Caco-2 (cell line): Measurements from ENCODE around the gene RANBP17. TPM values are rescaled to one million over a fixed set of nuclear protein-coding genes. Genes with fewer than 3 reads are reported as not detected.

Experiments used
- BruUV-seq: library from RNA; stranded (reverse); fragments of 400-500 nt; replicated peaks from 2 replicates; lab custom pipeline; 2021; lab: Mats Ljungman, UMichigan
- CTCF ChIA-PET: fragments of 300-600 bp; sonication (Branson Sonifier 250); formaldehyde crosslinking; loops from one replicate; lab custom pipeline; 2022; ENCODE audit warnings: antibody characterized with exemption; lab: Charles Lee
- POLR2A ChIA-PET: fragments of 300-600 bp; sonication (Branson Sonifier 250); formaldehyde crosslinking; loops from one replicate; lab custom pipeline; 2022; ENCODE audit warnings: antibody characterized with exemption; lab: Charles Lee
- DNase-seq, 2 experiments: peaks; one replicate each; pipeline versions ENCODE4 v3.0.0 to v3.0.0-alpha.2; 2020 to 2022
- H3K27me3 ChIP-seq: replicated peaks from 2 replicates; pipeline ENCODE4 v1.6.0; 2011; ENCODE audit warnings: low read length; ENCODE audit not compliant: control insufficient read depth, insufficient read depth
- H3K36me3 ChIP-seq: 2 replicates; pipeline ENCODE4 v1.5.1; 2011; ENCODE audit warnings: low read length; ENCODE audit not compliant: control insufficient read depth, insufficient read depth
- H3K4me1 ChIP-seq: fragments of 250-450 bp; sonication (Bioruptor Pico); 2 replicates; pipeline ENCODE4 v1.5.1; 2020; ENCODE audit warnings: mild to moderate bottlenecking
- H3K4me3 ChIP-seq: 2 replicates; pipeline ENCODE4 v1.5.1; 2011; ENCODE audit warnings: low read depth, mild to moderate bottlenecking, control low read depth, low read length
- H3K9me3 ChIP-seq: fragments of 250-450 bp; sonication (Bioruptor Pico); 2 replicates; pipeline ENCODE4 v1.5.1; 2020; ENCODE audit warnings: mild to moderate bottlenecking, moderate library complexity
- H3K27ac Mint-ChIP-seq: one replicate; pipeline ENCODE4 v1.8.0; 2022; ENCODE audit warnings: mixed read lengths; ENCODE audit not compliant: unreplicated experiment
- H3K27me3 Mint-ChIP-seq: one replicate; pipeline ENCODE4 v1.8.0; 2022; ENCODE audit warnings: mixed read lengths; ENCODE audit not compliant: insufficient read depth, unreplicated experiment
- H3K36me3 Mint-ChIP-seq: one replicate; pipeline ENCODE4 v1.8.0; 2022; ENCODE audit warnings: mild to moderate bottlenecking, mixed read lengths; ENCODE audit not compliant: insufficient read depth, unreplicated experiment
- H3K4me1 Mint-ChIP-seq: one replicate; pipeline ENCODE4 v1.8.0; 2022; ENCODE audit warnings: low read depth, mixed read lengths; ENCODE audit not compliant: unreplicated experiment
- H3K4me3 Mint-ChIP-seq: one replicate; pipeline ENCODE4 v1.8.0; 2022; ENCODE audit warnings: mild to moderate bottlenecking, moderate library complexity, mixed read lengths; ENCODE audit not compliant: unreplicated experiment
- H3K9me3 Mint-ChIP-seq: one replicate; pipeline ENCODE4 v1.8.0; 2022; ENCODE audit warnings: mixed read lengths; ENCODE audit not compliant: unreplicated experiment
- intact Hi-C: fragments of 100-400 bp; cut with micrococcal nuclease; formaldehyde crosslinking; loops from one replicate; pipeline ENCODE4 v1.10.0; 2022; ENCODE audit not compliant: unreplicated experiment
- total RNA-seq: library from RNA; stranded (reverse); gene quantifications from 2 replicates; pipeline ENCODE4 v1.2.3, GENCODE V29; 2022
- TF ChIP-seq, protein P1 (sequence below), 2 experiments: fragments of 200-600 bp in 1 of 2; IDR thresholded peaks; 1 replicate in 1 of 2; 2 replicates in 1 of 2; pipeline versions ENCODE4 v1.5.1 to v1.8.0; 2011 to 2022; ENCODE audit warnings: antibody characterized with exemption in 1 of 2, control low read depth in 1 of 2, inconsistent platforms in 1 of 2, low read depth in 1 of 2, low read length in 1 of 2, mild to moderate bottlenecking in 1 of 2, moderate library complexity in 1 of 2; ENCODE audit not compliant: insufficient read depth in 1 of 2, severe bottlenecking in 1 of 2, unreplicated experiment in 1 of 2

RANBP17 gene
- total RNA-seq, 1 experiment from 2014 or later: 28.2 TPM

DNA sequence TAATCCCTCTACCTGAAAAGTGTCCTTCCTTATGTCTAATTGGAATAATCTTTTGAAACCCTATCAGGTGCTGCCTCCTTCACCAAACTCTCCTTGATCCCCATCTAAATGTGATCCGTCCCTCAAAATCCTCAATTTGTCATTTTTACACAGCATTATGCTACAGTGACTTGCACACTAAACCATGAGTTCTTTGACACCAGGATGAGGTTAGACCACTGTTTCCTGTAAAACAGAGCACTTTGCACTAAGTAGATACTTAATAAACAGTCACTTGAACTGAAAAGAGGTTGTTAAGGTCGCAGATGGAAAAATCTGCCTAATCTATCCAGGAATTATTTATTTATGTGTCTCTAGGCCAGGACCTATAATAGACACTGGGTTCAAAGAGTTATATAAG lies 403.0 kb downstream of the RANBP17 start:
- Mint-ChIP-seq H3K4me3 (no peak overlapping the region), H3K27me3 (no peaks in the 10 kb centered on the region), H3K4me1 (no peaks in the 10 kb centered on the region), H3K9me3 (no peaks in the 10 kb centered on the region), H3K36me3 (no peaks in the 10 kb centered on the region), H3K27ac (no peak overlapping the region)
- DNase-seq: no peak
- POLR2A ChIA-PET: no interaction called here
- intact Hi-C loops: no loop called here
- Histone ChIP-seq H3K4me3 (no peak overlapping the region), H3K9me3 (no peaks in the 10 kb centered on the region), H3K4me1 (no peaks in the 10 kb centered on the region), H3K27me3 (no peaks in the 10 kb centered on the region), H3K36me3 (no peaks in the 10 kb centered on the region)
- TF ChIP-seq, protein P1, sequence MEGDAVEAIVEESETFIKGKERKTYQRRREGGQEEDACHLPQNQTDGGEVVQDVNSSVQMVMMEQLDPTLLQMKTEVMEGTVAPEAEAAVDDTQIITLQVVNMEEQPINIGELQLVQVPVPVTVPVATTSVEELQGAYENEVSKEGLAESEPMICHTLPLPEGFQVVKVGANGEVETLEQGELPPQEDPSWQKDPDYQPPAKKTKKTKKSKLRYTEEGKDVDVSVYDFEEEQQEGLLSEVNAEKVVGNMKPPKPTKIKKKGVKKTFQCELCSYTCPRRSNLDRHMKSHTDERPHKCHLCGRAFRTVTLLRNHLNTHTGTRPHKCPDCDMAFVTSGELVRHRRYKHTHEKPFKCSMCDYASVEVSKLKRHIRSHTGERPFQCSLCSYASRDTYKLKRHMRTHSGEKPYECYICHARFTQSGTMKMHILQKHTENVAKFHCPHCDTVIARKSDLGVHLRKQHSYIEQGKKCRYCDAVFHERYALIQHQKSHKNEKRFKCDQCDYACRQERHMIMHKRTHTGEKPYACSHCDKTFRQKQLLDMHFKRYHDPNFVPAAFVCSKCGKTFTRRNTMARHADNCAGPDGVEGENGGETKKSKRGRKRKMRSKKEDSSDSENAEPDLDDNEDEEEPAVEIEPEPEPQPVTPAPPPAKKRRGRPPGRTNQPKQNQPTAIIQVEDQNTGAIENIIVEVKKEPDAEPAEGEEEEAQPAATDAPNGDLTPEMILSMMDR (IDR thresholded peaks at IDR 0.05; ENCODE audit: insufficient read depth in 1 of 2, low read depth in 1 of 2, low read length in 1 of 2, severe bottlenecking in 1 of 2, unreplicated experiment in 1 of 2): no peak
- CTCF ChIA-PET: no interaction called here
- no TSS peak for BruUV-seq

DNA sequence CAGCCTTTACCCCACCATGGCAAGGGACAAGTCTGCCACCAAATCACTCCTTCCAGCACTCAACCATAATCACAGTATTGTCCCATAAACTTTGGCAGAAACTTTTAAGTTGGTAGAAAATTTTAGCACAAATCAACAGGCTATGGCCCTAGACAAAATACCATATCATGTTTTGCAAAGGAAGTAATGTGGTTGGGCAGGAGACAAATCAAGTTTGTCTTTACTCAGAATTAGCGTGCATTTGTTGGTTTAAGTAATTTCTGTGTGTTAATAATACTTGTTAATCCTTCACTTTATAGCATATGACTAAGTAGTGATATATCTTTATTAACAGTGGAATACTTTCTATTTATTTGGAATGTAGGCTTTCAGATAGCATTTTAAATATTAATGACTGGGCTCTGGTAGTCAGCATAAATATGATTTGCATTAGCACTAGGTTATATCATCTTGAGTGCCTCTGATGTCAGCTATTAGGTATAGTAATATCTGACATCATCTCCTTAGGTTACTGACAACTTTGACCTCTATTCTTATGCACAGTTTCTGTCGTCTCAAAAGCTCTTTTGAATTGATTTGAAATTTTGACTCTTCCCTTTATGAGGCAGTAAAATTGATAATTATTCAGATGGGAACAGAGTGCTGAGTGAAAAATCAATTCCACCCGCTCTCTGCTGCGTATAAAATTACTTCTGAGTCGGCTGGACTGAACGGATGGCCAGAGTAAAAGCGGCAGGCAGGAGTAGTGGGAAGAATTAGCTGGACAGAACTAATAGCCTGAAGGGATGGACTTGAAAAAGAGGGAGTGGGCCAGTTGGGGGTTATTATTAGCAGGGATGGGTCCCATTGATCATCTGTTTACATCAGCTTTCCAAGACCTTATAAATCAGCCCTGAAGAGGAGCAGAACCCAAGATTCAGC lies 407.1 kb downstream of the RANBP17 start:
- TF ChIP-seq, protein P1 (IDR thresholded peaks at IDR 0.05; ENCODE audit: insufficient read depth in 1 of 2, low read depth in 1 of 2, low read length in 1 of 2, severe bottlenecking in 1 of 2, unreplicated experiment in 1 of 2): no peak
- Histone ChIP-seq H3K9me3 (no peaks in the 10 kb centered on the region), H3K27me3 (no peaks in the 10 kb centered on the region), H3K4me1 (no peaks in the 10 kb centered on the region), H3K4me3 (no peak overlapping the region), H3K36me3 (no peaks in the 10 kb centered on the region)
- Mint-ChIP-seq H3K36me3 (no peaks in the 10 kb centered on the region), H3K4me1 (no peaks in the 10 kb centered on the region), H3K9me3 (no peaks in the 10 kb centered on the region), H3K4me3 (no peak overlapping the region), H3K27ac (no peak overlapping the region), H3K27me3 (no peaks in the 10 kb centered on the region)
- intact Hi-C loops: no loop called here
- ChIA-PET CTCF (no interaction called here), POLR2A (no interaction called here)
- no peak for DNase-seq
- BruUV-seq: no TSS peak

DNA sequence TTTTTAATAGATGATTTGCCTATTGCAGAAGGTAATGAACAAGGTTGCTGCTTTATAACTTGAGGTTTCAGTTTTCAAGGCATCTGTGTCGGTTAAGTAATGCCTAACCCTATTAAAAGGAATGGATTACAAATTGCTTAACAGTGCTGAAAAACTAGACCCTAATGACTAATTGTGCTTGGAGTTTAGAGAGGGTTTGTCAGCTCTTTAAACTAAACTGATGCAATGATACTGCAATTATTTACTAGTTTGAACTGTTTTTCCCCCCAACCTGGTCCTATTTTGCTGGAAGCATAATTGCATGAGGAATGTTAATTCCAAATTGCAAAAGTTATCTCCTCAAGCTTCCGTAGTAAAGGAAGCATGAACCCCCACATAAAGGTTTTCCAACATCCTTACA lies 407.9 kb downstream of the RANBP17 start:
- H3K27me3 Mint-ChIP-seq: no peaks in the 10 kb centered on the region
- H3K4me3 ChIP-seq: no peak overlapping the region
- BruUV-seq: no TSS peak
- H3K27ac Mint-ChIP-seq: no peak overlapping the region
- POLR2A ChIA-PET: no interaction called here
- CTCF ChIA-PET: no interaction called here
- no peak for DNase-seq
- H3K9me3 ChIP-seq: no peaks in the 10 kb centered on the region
- TF ChIP-seq, protein P1 (IDR thresholded peaks at IDR 0.05; ENCODE audit: insufficient read depth in 1 of 2, low read depth in 1 of 2, low read length in 1 of 2, severe bottlenecking in 1 of 2, unreplicated experiment in 1 of 2): no peak
- no peaks in the 10 kb centered on the region for H3K36me3 Mint-ChIP-seq
- H3K4me1 Mint-ChIP-seq: no peaks in the 10 kb centered on the region
- no peaks in the 10 kb centered on the region for H3K9me3 Mint-ChIP-seq
- H3K36me3 ChIP-seq: no peaks in the 10 kb centered on the region
- no peak overlapping the region for H3K4me3 Mint-ChIP-seq
- intact Hi-C loops: no loop called here
- no peaks in the 10 kb centered on the region for H3K4me1 ChIP-seq
- no peaks in the 10 kb centered on the region for H3K27me3 ChIP-seq
